Measurements from ENCODE around the gene TBC1D9B. TPM values are rescaled to one million over a fixed set of nuclear protein-coding genes. Genes with fewer than 3 reads are reported as not detected.

Gene TBC1D9B
- total RNA-seq, 1 experiment from 2014 or later, result 127 TPM

GRCh38 chr5:179864686-179865085 lies 43.0 kb downstream of the TBC1D9B start:
- H3K4me2 ChIP-seq (ENCODE audit: low read length), result no peak overlapping the region
- peaks cover 0 to 1% of the 10 kb centered on the region in 2 experiments; a peak in 1 of 4 replicates for H3K4me1 ChIP-seq (ENCODE audit: control insufficient read depth in 1 of 2, insufficient read depth in 2 of 2, low read length in 2 of 2)
- H3K27ac ChIP-seq (ENCODE audit: low read depth, low read length), result no peak overlapping the region
- H3K9me2 ChIP-seq (ENCODE audit: insufficient read depth), result no peaks in the 10 kb centered on the region
- H2AFZ ChIP-seq (ENCODE audit: low read depth, low read length, poor library complexity, severe bottlenecking), result no peak overlapping the region
- no peaks in the 10 kb centered on the region for H3K9me3 ChIP-seq (ENCODE audit: control insufficient read depth in 1 of 2, insufficient read depth in 1 of 2, low read depth in 1 of 2, low read length in 2 of 2)
- no TSS peak for BruUV-seq (replicated peaks)
- DNase-seq (ENCODE audit: low read depth, low spot score), result no peak
- RAD21 ChIA-PET (ENCODE audit: low non-redundant PET in 1 of 2, low total read pairs in 2 of 2, uncharacterized antibody in 2 of 2, unreplicated experiment in 2 of 2), result no interaction called here
- no peaks in the 10 kb centered on the region for H3K79me2 ChIP-seq (ENCODE audit: insufficient read depth, low read length)
- H3K4me3 ChIP-seq (replicated peaks in 1 of 2; ENCODE audit: low read depth in 1 of 2, low read length in 2 of 2), result no peak overlapping the region
- intact Hi-C loops (cut with micrococcal nuclease), result no loop called here
- H4K20me1 ChIP-seq (ENCODE audit: insufficient read depth), result no peaks in the 10 kb centered on the region
- peaks cover 15 to 22% of the 10 kb centered on the region in 2 experiments; a peak in 3 of 4 replicates for H3K36me3 ChIP-seq (ENCODE audit: control insufficient read depth in 1 of 2, insufficient read depth in 2 of 2, low read length in 2 of 2)
- no peak overlapping the region for H3K9ac ChIP-seq (ENCODE audit: low read length)
- no peak for ATAC-seq
- CTCF ChIA-PET, result no interaction called here
- no peaks in the 10 kb centered on the region for H3K27me3 ChIP-seq (ENCODE audit: insufficient read depth, low read length)
- TF ChIP-seq EGR1 (IDR thresholded peaks at IDR 0.05; ENCODE audit: low read depth) (no peak), ZNF274 (IDR thresholded peaks at IDR 0.05; ENCODE audit: low read depth, low read length) (no peak), POLR2AphosphoS5 (IDR thresholded peaks at IDR 0.05; ENCODE audit: low read depth, low read length) (no peak), SP1 (IDR thresholded peaks at IDR 0.05; ENCODE audit: low read depth) (no peak), ZFX (IDR thresholded peaks at IDR 0.05) (no peak), CBX3 (IDR thresholded peaks at IDR 0.05; ENCODE audit: low read depth) (no peak), JUND (IDR thresholded peaks at IDR 0.05) (no peak), EZH2phosphoT487 (IDR thresholded peaks at IDR 0.05; ENCODE audit: borderline replicate concordance) (no peak), POLR2A (IDR thresholded peaks at IDR 0.05; ENCODE audit: borderline replicate concordance, extremely low read depth, insufficient read depth, insufficient read length) (no peak), YY1 (IDR thresholded peaks at IDR 0.05; ENCODE audit: extremely low read depth, insufficient replicate concordance, low read depth, low read length) (no peak), EZH2 (IDR thresholded peaks at IDR 0.05) (no peak)
- TF ChIP-seq, protein P1, sequence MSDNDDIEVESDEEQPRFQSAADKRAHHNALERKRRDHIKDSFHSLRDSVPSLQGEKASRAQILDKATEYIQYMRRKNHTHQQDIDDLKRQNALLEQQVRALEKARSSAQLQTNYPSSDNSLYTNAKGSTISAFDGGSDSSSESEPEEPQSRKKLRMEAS (IDR thresholded peaks at IDR 0.05), result no peak
- POLR2A ChIA-PET, result no interaction called here

DNA sequence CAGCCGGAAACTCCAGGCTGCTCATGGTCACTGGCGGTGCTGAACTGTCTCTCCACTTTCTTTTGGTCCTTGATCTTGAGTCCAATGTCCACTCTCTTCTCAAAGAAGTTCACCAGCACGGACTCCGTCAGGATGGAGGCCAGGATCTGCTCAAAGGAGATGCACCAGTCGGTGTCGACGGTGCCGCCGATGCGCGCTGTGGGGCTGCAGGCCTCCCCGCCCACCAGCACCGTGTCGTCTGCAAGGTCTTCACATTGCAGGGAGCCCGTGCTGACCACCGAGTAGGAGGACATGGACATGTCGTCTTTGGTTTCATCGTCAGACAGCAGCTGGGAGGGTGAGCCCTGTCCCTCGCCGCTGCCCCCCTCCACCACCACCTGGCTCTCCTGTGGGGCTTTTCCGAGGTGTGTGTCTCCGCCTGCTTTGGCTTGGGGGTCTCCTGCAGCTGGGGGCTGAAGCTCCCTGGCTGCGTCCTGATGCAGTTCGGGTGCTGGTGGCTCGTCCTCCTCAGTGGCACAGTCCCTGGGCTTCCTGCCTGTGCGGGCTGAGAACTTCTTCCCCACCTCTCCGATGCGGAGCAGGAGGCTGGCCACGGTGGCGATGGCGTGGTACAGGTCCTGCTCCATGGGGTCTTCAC lies 44.1 kb downstream of the TBC1D9B start:
- ATAC-seq, result no peak
- Histone ChIP-seq H3K4me2 (ENCODE audit: low read length) (no peak overlapping the region), H3K4me3 (replicated peaks in 1 of 2; ENCODE audit: low read depth in 1 of 2, low read length in 2 of 2) (no peak overlapping the region), H2AFZ (ENCODE audit: low read depth, low read length, poor library complexity, severe bottlenecking) (no peak overlapping the region), H4K20me1 (ENCODE audit: insufficient read depth) (no peaks in the 10 kb centered on the region), H3K27me3 (ENCODE audit: insufficient read depth, low read length) (no peaks in the 10 kb centered on the region), H3K79me2 (ENCODE audit: insufficient read depth, low read length) (no peaks in the 10 kb centered on the region), H3K27ac (ENCODE audit: low read depth, low read length) (no peak overlapping the region), H3K4me1 (ENCODE audit: control insufficient read depth in 1 of 2, insufficient read depth in 2 of 2, low read length in 2 of 2) (peaks cover 0 to 7% of the 10 kb centered on the region in 2 experiments; a peak in 1 of 4 replicates), H3K9me3 (ENCODE audit: control insufficient read depth in 1 of 2, insufficient read depth in 1 of 2, low read depth in 1 of 2, low read length in 2 of 2) (no peaks in the 10 kb centered on the region), H3K9ac (ENCODE audit: low read length) (no peak overlapping the region), H3K9me2 (ENCODE audit: insufficient read depth) (no peaks in the 10 kb centered on the region), H3K36me3 (ENCODE audit: control insufficient read depth in 1 of 2, insufficient read depth in 2 of 2, low read length in 2 of 2) (peaks cover 14 to 15% of the 10 kb centered on the region in 2 experiments; a peak in 3 of 4 replicates)
- CTCF ChIA-PET, result no interaction called here
- RAD21 ChIA-PET (ENCODE audit: low non-redundant PET in 1 of 2, low total read pairs in 2 of 2, uncharacterized antibody in 2 of 2, unreplicated experiment in 2 of 2), result no interaction called here
- DNase-seq (ENCODE audit: low read depth, low spot score), result no peak
- TF ChIP-seq RAD21 (IDR thresholded peaks at IDR 0.05; ENCODE audit: low read depth) (no peak), ATF3 (IDR thresholded peaks at IDR 0.05) (no peak), POLR2AphosphoS5 (IDR thresholded peaks at IDR 0.05; ENCODE audit: low read depth, low read length) (no peak)
- POLR2A ChIA-PET, result no interaction called here
- intact Hi-C loops (cut with micrococcal nuclease), result no loop called here
- no TSS peak for BruUV-seq (replicated peaks)

Data from HCT116 (cell line).